Suprapubic skin (tissue), 4 donors: ENCODE results near the gene MELTF.

Experiments used
- CTCF ChIP-seq, 2 donors: fragments of 200-600 bp in 1 of 2; fragments of 450-650 bp in 1 of 2; sonication (generic) in 1 of 2; IDR thresholded peaks; one replicate each; pipeline ENCODE4 v1.5.1; 2016 to 2019; ENCODE audit warnings: antibody characterized with exemption in 2 of 2, mild to moderate bottlenecking in 1 of 2, moderate library complexity in 1 of 2
- POLR2A ChIP-seq, 2 donors: fragments of 450-650 bp; IDR thresholded peaks; one replicate each; pipeline ENCODE4 v1.6.1; 2017; ENCODE audit warnings: antibody characterized with exemption in 2 of 2, mild to moderate bottlenecking in 2 of 2, moderate library complexity in 2 of 2
- POLR2AphosphoS5 ChIP-seq, 3 donors: sonication (generic); formaldehyde crosslinking; IDR thresholded peaks; one replicate each; pipeline ENCODE4 v1.6.1; 2017; ENCODE audit warnings: antibody characterized with exemption in 3 of 3

GRCh38 chr3:196954832-196955231 lies 74.8 kb downstream of the MELTF start:
- TF ChIP-seq CTCF (IDR thresholded peaks at IDR 0.05) (no peak), POLR2A (IDR thresholded peaks at IDR 0.05) (no peak), POLR2AphosphoS5 (IDR thresholded peaks at IDR 0.05) (no peak)
